Activated effector memory CD4-positive, alpha-beta T cell treated with anti-CD3 and anti-CD28 coated beads, Interleukin-2, amount 50 U/mL, for 16 hours (primary cell): ENCODE measurements around the gene SSPN.

ENCODE experiments used
- DNase-seq: peaks from one replicate; pipeline ENCODE4 v3.0.0-alpha.2; 2020

The SSPN gene

GRCh38 chr12:26195250-26195640 lies at the start of gene SSPN:
TSS of gene SSPN (plus strand) at chr12:26195573. CDS start at chr12:26195673, 100 bp downstream.
- DNase-seq, result no peak

- DNase-seq, result no peak
Observed at GRCh38 chr12:26148291-26148690, 47.1 kb upstream of the SSPN start.

- no peak for DNase-seq
Observed at GRCh38 chr12:26149968-26150500, 45.3 kb upstream of the SSPN start.

GRCh38 chr12:26150736-26151450 lies 44.5 kb upstream of the SSPN start:
- DNase-seq, result no peak

- DNase-seq, result no peak
Observed at GRCh38 chr12:26152507-26153102, 42.8 kb upstream of the SSPN start.

GRCh38 chr12:26153421-26154154 lies 41.8 kb upstream of the SSPN start:
- no peak for DNase-seq

GRCh38 chr12:26156201-26156871 lies 39.0 kb upstream of the SSPN start:
- DNase-seq, result no peak

GRCh38 chr12:26157001-26157400 lies 38.4 kb upstream of the SSPN start:
- DNase-seq, result no peak

- DNase-seq, result no peak
Observed at GRCh38 chr12:26158078-26158764, 37.2 kb upstream of the SSPN start.

- no peak for DNase-seq
Observed at GRCh38 chr12:26162174-26162573, 33.2 kb upstream of the SSPN start.

GRCh38 chr12:26162905-26163304 lies 32.5 kb upstream of the SSPN start:
- DNase-seq, result no peak

GRCh38 chr12:26164118-26164517 lies 31.3 kb upstream of the SSPN start:
- DNase-seq, result no peak

- no peak for DNase-seq
Observed at GRCh38 chr12:26172013-26172412, 23.4 kb upstream of the SSPN start.

GRCh38 chr12:26172539-26172938 lies 22.8 kb upstream of the SSPN start:
- no peak for DNase-seq

- no peak for DNase-seq
Observed at GRCh38 chr12:26172946-26173552, 22.3 kb upstream of the SSPN start.

GRCh38 chr12:26176725-26177124 lies 18.6 kb upstream of the SSPN start:
- DNase-seq, result no peak

- no peak for DNase-seq
Observed at GRCh38 chr12:26177283-26177682, 18.1 kb upstream of the SSPN start.

GRCh38 chr12:26179826-26180225 lies 15.5 kb upstream of the SSPN start:
- DNase-seq, result no peak

GRCh38 chr12:26182377-26182776 lies 13.0 kb upstream of the SSPN start:
- no peak for DNase-seq

- DNase-seq, result no peak
Observed at GRCh38 chr12:26185532-26186320, 9.6 kb upstream of the SSPN start.
